ENCODE data around the gene PHOSPHO2. TPM values are rescaled to one million over a fixed set of nuclear protein-coding genes. Genes with fewer than 3 reads are reported as not detected.

PHOSPHO2 gene
- total RNA-seq, 1 donor from 2014 or later = 2.4 TPM

Other genes starting within 250 kb of the PHOSPHO2 start
- 1.5 and 1.8 TPM in 2 replicates for gene BBS5, start 215.0 kb upstream of the PHOSPHO2 start, total RNA-seq
- not detected in 2 replicates for gene KLHL41, start 184.8 kb upstream of the PHOSPHO2 start, total RNA-seq
- gene FASTKD1, start 120.6 kb upstream of the PHOSPHO2 start, total RNA-seq = 44.5 and 48.4 TPM in 2 replicates
- 51.9 and 55.0 TPM in 2 replicates for gene PPIG, start 110.1 kb upstream of the PHOSPHO2 start, total RNA-seq
- gene CFAP210, start 64 bp upstream of the PHOSPHO2 start, total RNA-seq = not detected in 2 replicates
- 3.4 and 4.5 TPM in 2 replicates for gene KLHL23, start 39.4 kb downstream of the PHOSPHO2 start, total RNA-seq
- gene SSB, start 104.4 kb downstream of the PHOSPHO2 start, total RNA-seq = 98.9 and 105 TPM in 2 replicates
- gene METTL5, start 130.4 kb downstream of the PHOSPHO2 start, total RNA-seq = 58.0 and 60.9 TPM in 2 replicates
- 26.7 and 29.7 TPM in 2 replicates for gene UBR3, start 133.0 kb downstream of the PHOSPHO2 start, total RNA-seq

Data from T-helper 2 cell treated with Interferon-gamma antibody and Interleukin-4, amounts not matched to agents 100 ng/mL and 5 ng/mL, for 36 hours (primary cell).